Testis (tissue), 2 donors: Measurements from ENCODE around the gene ZGLP1.

Source experiments
- CTCF ChIP-seq, 3 experiments: fragments of 450-650 bp in 2 of 3; fragments of 200-600 bp in 1 of 3; sonication (generic) in 1 of 3; IDR thresholded peaks; one replicate each; pipeline ENCODE4 v1.5.1; 2016 to 2019; ENCODE audit warnings: antibody characterized with exemption in 3 of 3, mild to moderate bottlenecking in 2 of 3, moderate library complexity in 1 of 3
- POLR2A ChIP-seq: fragments of 450-650 bp; IDR thresholded peaks from one replicate; pipeline ENCODE4 v1.6.1; 2017; ENCODE audit warnings: antibody characterized with exemption, mild to moderate bottlenecking, moderate library complexity

GRCh38 chr19:10285393-10285792, 24.2 kb downstream of the ZGLP1 start:
- TF ChIP-seq CTCF (IDR thresholded peaks at IDR 0.05) (no peak), POLR2A (no peak)
